GM12865 (cell line): ENCODE results near the gene NARF.
"Not testable (repeated sequence)": the region's sequence is repeated elsewhere in the genome, so short reads cannot be mapped to it uniquely, and the experiment has no call there.

Source experiments
- DNase-seq: peaks from one replicate; pipeline ENCODE4 v3.0.0; 2010; ENCODE audit warnings: low read depth
- H3K4me3 ChIP-seq: 2 replicates; pipeline ENCODE4 v1.5.1; 2011; ENCODE audit warnings: mild to moderate bottlenecking, low read depth, low read length, control low read depth
- CTCF ChIP-seq: IDR thresholded peaks from 2 replicates; pipeline ENCODE4 v1.5.1; 2011; ENCODE audit warnings: low read length, control low read depth, low read depth, inconsistent platforms; ENCODE audit not compliant: insufficient read depth; ENCODE audit errors: missing control alignments

NARF gene

GRCh38 chr17:82458179-82458884, at the start of gene NARF:
Gene NARF (plus strand): TSS chr17:82458741. CDS start chr17:82458804, 63 bp downstream.
- H3K4me3 ChIP-seq: peak within 1 kb of the TSS; percentile 82
- TF ChIP-seq CTCF: no peak
- peak; percentile 99 for DNase-seq

GRCh38 chr17:82408938-82409318, 49.6 kb upstream of the NARF start:
- H3K4me3 ChIP-seq: no peak overlapping the region
- no peak for DNase-seq
- no peak for TF ChIP-seq CTCF

- TF ChIP-seq CTCF: no peak
- DNase-seq: no peak
Observed at GRCh38 chr17:82410014-82410716, 48.4 kb upstream of the NARF start.

GRCh38 chr17:82411396-82412053, 47.0 kb upstream of the NARF start:
- no peak overlapping the region for H3K4me3 ChIP-seq
- no peak for DNase-seq
- TF ChIP-seq CTCF: no peak

More at GRCh38 chr17:82410014-82410716, 48.4 kb upstream of the NARF start:
- H3K4me3 ChIP-seq: no peak overlapping the region

- H3K4me3 ChIP-seq, DNase-seq: not testable (repeated sequence)
Observed at GRCh38 chr17:82412081-82412480, 46.5 kb upstream of the NARF start.

- DNase-seq: no peak
- no peak for TF ChIP-seq CTCF
- no peak overlapping the region for H3K4me3 ChIP-seq
Observed at GRCh38 chr17:82412535-82413520, 45.7 kb upstream of the NARF start.
